Measurements from ENCODE around the gene ADGRE3.
A peak's percentile ranks its signal among the peaks of the same experiment; 100 is the strongest.
"Not testable (repeated sequence)": the region's sequence is repeated elsewhere in the genome, so short reads cannot be mapped to it uniquely, and the experiment has no call there.

Gene ADGRE3

GRCh38 chr19:14595558-14595957 lies 79.1 kb downstream of the ADGRE3 start:
- no peak for DNase-seq

GRCh38 chr19:14589433-14589832 lies 85.2 kb downstream of the ADGRE3 start:
- not testable (repeated sequence) for DNase-seq

- not testable (repeated sequence) for DNase-seq
Observed at GRCh38 chr19:14585187-14585586, 89.5 kb downstream of the ADGRE3 start.

- DNase-seq = not testable (repeated sequence)
Observed at GRCh38 chr19:14584372-14584771, 90.3 kb downstream of the ADGRE3 start.

GRCh38 chr19:14582894-14583340 lies 91.7 kb downstream of the ADGRE3 start, which contains the start of gene CLEC17A:
Gene CLEC17A (plus strand): TSS chr19:14583084. CDS start chr19:14583161, 77 bp downstream.
- no peak for DNase-seq

GRCh38 chr19:14580623-14581237 lies 93.9 kb downstream of the ADGRE3 start:
- no peak for DNase-seq

GRCh38 chr19:14577885-14578427 lies 96.7 kb downstream of the ADGRE3 start:
- no peak for DNase-seq

GRCh38 chr19:14577264-14577663 lies 97.4 kb downstream of the ADGRE3 start:
- no peak for DNase-seq

GRCh38 chr19:14576363-14576762 lies 98.3 kb downstream of the ADGRE3 start:
- DNase-seq = no peak

GRCh38 chr19:14575428-14575980 lies 99.1 kb downstream of the ADGRE3 start:
- DNase-seq = no peak

- DNase-seq = peak; percentile 84
Observed at GRCh38 chr19:14571695-14572490, 102.8 kb downstream of the ADGRE3 start, which contains the start of gene NDUFB7. Gene NDUFB7 (minus strand): TSS chr19:14572066. CDS start chr19:14572000, 66 bp downstream.

- DNase-seq = no peak
Observed at GRCh38 chr19:14570864-14571527, 103.6 kb downstream of the ADGRE3 start.
